Embryonic facial prominence (tissue), 1 donor: Measurements from ENCODE around the gene RNF212.

Experiments used
- DNase-seq: peaks from one replicate; pipeline ENCODE4 v3.0.0-alpha.2; 2016; ENCODE audit errors: extremely low spot score

The RNF212 gene

GRCh38 chr4:1090465-1091440 lies 22.6 kb downstream of the RNF212 start:
- no peak for DNase-seq

- DNase-seq, result no peak
These were observed 23.3 kb downstream of the RNF212 start for GRCh38 chr4:1090036-1090435.

- DNase-seq, result no peak
These were observed 26.0 kb downstream of the RNF212 start for GRCh38 chr4:1087371-1087770.

GRCh38 chr4:1086011-1086410 lies 27.4 kb downstream of the RNF212 start:
- DNase-seq, result no peak

- DNase-seq, result no peak
These were observed 28.0 kb downstream of the RNF212 start for GRCh38 chr4:1085404-1085799.

GRCh38 chr4:1084796-1085403 lies 28.5 kb downstream of the RNF212 start:
- peak; percentile 23 for DNase-seq

- no peak for DNase-seq
These were observed 29.0 kb downstream of the RNF212 start for GRCh38 chr4:1084394-1084793.

GRCh38 chr4:1082215-1083182 lies 30.9 kb downstream of the RNF212 start:
- no peak for DNase-seq

- no peak for DNase-seq
These were observed 31.7 kb downstream of the RNF212 start for GRCh38 chr4:1081689-1082040.

- no peak for DNase-seq
These were observed 32.2 kb downstream of the RNF212 start for GRCh38 chr4:1080961-1081688.

- no peak for DNase-seq
These were observed 32.9 kb downstream of the RNF212 start for GRCh38 chr4:1080432-1080831.

- DNase-seq, result no peak
These were observed 33.6 kb downstream of the RNF212 start for GRCh38 chr4:1079711-1080265.

- no peak for DNase-seq
These were observed 34.9 kb downstream of the RNF212 start for GRCh38 chr4:1078490-1078889.

- no peak for DNase-seq
These were observed 35.5 kb downstream of the RNF212 start for GRCh38 chr4:1077711-1078477.

- no peak for DNase-seq
These were observed 37.3 kb downstream of the RNF212 start for GRCh38 chr4:1075809-1076699.

- DNase-seq, result no peak
These were observed 38.1 kb downstream of the RNF212 start for GRCh38 chr4:1075225-1075624.

- DNase-seq, result no peak
These were observed 39.3 kb downstream of the RNF212 start for GRCh38 chr4:1074077-1074476.

- no peak for DNase-seq
These were observed 40.4 kb downstream of the RNF212 start for GRCh38 chr4:1072830-1073446.

GRCh38 chr4:1069394-1069793 lies 44.0 kb downstream of the RNF212 start:
- no peak for DNase-seq
